Measurements from ENCODE around the gene TXNL4A. TPM values are rescaled to one million over a fixed set of nuclear protein-coding genes. Genes with fewer than 3 reads are reported as not detected.

TXNL4A gene, protein sequence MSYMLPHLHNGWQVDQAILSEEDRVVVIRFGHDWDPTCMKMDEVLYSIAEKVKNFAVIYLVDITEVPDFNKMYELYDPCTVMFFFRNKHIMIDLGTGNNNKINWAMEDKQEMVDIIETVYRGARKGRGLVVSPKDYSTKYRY
- 77.2 to 79.9 TPM (median 79.5 TPM) in 3 replicates for total RNA-seq

DNA sequence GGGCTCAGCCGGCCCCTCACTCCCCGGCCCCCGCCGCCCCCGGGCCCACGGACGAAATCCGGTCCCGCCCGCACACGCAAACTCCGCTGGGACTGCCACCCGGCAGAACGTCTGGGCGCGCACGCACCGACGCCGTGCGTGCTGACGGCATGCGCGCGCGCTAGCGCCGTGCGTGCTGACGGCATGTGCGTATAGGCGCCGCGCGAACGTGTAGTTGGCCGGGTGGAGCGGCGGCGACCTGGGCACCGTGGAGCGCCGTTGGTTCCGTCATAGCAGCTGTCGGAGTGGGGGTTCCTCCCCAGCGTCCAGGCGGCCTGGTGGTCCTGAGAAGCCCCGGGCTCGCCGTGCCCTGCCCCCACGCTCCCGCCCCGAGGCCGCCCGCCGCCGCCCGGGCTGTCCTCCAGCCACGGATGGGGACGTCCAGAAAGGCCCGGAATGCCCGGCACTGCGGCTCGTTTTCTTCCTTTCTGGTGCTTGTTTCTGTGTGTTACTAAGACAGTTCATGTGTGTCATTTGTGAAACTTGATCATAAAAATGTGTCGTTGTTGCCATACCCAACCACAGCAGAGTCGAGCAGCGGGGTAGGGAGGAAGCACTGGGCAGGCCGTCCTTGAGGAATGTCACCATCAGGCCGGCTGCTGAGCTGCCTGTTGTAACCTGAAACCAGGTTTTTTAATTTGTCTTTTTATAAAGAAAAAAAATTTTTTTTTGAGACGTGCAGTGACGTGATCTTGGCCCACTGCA lies at the start of gene TXNL4A:
Gene TXNL4A (minus strand): TSS at position 113 of the 744 bp plus-strand sequence. CDS start 171 bp downstream, outside the sequence.
- Mint-ChIP-seq H3K9me3 (no peaks in the 10 kb centered on the region), H3K36me3 (peaks cover 9% of the 10 kb centered on the region), H3K27me3 (ENCODE audit: low read depth) (no peaks in the 10 kb centered on the region), H3K4me1 (peaks cover 28% of the 10 kb centered on the region), H3K27ac (peak within 1 kb of the TSS; percentile 100), H3K4me3 (peak within 1 kb of the TSS; percentile 93)
- TF ChIP-seq CTCF (IDR thresholded peaks at IDR 0.05; ENCODE audit: unreplicated experiment), result no peak
- DNase-seq (ENCODE audit: low spot score in 2 of 2, unreplicated experiment in 2 of 2), result peak; percentile 50 to 75

DNA sequence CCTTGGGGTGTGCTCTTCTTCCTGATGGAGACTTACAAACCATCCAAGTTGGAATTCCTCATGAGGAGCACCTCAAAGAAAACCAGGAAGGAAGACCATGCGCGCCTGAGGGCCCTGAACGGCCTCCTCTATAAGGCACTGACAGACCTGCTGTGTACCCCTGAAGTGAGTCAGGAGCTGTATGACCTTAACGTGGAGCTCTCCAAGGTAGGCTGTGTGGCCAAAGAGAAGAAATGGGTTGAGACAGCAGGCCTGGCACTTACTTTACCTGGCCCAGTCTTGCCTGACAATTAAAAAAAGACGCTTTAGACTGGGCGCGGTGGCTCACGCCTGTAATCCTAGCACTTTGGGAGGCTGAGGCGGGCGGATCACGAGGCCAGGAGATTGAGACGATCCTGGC lies 48.9 kb upstream of the TXNL4A start:
- no peak for DNase-seq (ENCODE audit: low spot score in 2 of 2, unreplicated experiment in 2 of 2)
- TF ChIP-seq CTCF (IDR thresholded peaks at IDR 0.05; ENCODE audit: unreplicated experiment), result no peak
- Mint-ChIP-seq H3K27ac (no peak overlapping the region), H3K36me3 (peaks cover 18% of the 10 kb centered on the region), H3K9me3 (no peaks in the 10 kb centered on the region), H3K4me1 (peaks cover 25% of the 10 kb centered on the region), H3K4me3 (no peak overlapping the region), H3K27me3 (ENCODE audit: low read depth) (no peaks in the 10 kb centered on the region)

DNA sequence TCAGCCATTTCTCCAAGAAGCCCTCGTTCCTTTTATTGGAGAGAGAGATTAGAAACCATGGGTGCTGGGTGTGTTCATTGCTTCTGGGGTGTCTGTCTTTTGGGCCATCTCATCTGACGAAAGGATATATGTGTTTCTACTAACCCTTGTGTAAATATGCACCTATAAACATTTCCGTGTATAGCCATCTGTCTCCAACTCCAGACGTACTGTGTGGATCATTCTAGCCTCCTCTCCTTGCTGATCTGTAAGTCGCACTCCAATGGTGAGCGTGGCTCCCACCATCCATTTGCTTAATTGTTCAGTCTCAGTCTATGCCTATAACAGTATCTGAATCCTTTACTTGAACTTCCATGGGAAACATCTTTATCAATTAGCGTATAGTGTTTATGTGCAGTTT lies 47.6 kb upstream of the TXNL4A start:
- Mint-ChIP-seq H3K27me3 (ENCODE audit: low read depth) (no peaks in the 10 kb centered on the region), H3K4me3 (peak overlapping the region; percentile 86), H3K36me3 (peaks cover 15% of the 10 kb centered on the region), H3K27ac (no peak overlapping the region), H3K9me3 (no peaks in the 10 kb centered on the region), H3K4me1 (peaks cover 25% of the 10 kb centered on the region)
- no peak for DNase-seq (ENCODE audit: low spot score in 2 of 2, unreplicated experiment in 2 of 2)
- no peak for TF ChIP-seq CTCF (IDR thresholded peaks at IDR 0.05; ENCODE audit: unreplicated experiment)

GRCh38 chr18:80034852-80035406 lies 46.6 kb upstream of the TXNL4A start:
- DNase-seq (ENCODE audit: low spot score in 2 of 2, unreplicated experiment in 2 of 2), result no peak
- Mint-ChIP-seq H3K36me3 (peaks cover 12% of the 10 kb centered on the region), H3K9me3 (no peaks in the 10 kb centered on the region), H3K27ac (peak overlapping the region; percentile 97), H3K4me3 (peak overlapping the region; percentile 86), H3K27me3 (ENCODE audit: low read depth) (no peaks in the 10 kb centered on the region), H3K4me1 (peaks cover 25% of the 10 kb centered on the region)
- no peak for TF ChIP-seq CTCF (IDR thresholded peaks at IDR 0.05; ENCODE audit: unreplicated experiment)

DNA sequence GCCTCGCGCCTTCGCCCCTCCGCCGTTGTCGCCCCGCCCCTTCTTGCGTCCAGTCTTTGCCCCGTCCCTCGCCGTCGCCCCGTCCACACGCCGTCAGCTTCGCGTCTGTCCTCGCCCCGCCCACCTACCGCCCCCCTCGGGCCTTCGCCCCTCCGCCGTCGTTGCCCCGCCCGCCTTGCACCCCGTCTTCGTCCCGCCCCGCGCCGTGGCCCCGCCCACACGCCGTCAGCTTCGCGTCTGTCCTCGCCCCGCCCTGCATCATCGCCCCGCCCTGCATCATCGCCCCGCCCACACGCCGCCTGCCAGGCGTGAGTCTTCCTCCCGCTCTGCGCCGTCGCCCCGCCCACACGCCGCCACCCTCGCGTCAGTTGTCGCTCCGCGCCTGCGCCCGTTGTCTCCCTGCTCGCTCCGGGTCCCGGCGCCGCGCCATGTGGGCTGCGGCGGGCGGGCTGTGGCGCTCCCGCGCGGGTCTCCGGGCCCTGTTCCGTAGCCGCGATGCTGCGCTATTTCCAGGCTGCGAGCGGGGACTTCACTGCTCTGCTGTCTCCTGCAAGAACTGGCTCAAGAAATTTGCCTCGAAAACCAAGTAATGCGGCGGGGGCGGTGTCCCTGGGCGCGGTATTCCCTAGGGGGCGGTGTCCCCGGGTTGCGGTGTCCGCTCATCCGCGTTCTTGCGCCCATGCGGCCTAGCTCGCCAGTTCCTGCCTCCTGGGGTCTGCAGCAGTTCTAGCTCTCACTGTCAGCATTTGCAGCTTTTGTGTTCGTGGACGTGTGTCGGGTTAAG lies 45.9 kb upstream of the TXNL4A start, which contains the start of gene RBFA:
Gene RBFA (plus strand): TSS at position 367 of the 784 bp plus-strand sequence. CDS start 62 bp downstream, at position 429.
- H3K27me3 Mint-ChIP-seq (ENCODE audit: low read depth), result no peaks in the 10 kb centered on the region
- TF ChIP-seq CTCF (IDR thresholded peaks at IDR 0.05; ENCODE audit: unreplicated experiment), result peak; percentile 55
- peaks cover 8% of the 10 kb centered on the region for H3K36me3 Mint-ChIP-seq
- peak; percentile 100 for DNase-seq (ENCODE audit: low spot score in 2 of 2, unreplicated experiment in 2 of 2)
- peak within 1 kb of the TSS; percentile 97 for H3K27ac Mint-ChIP-seq
- peaks cover 25% of the 10 kb centered on the region for H3K4me1 Mint-ChIP-seq
- peak within 1 kb of the TSS; percentile 86 for H3K4me3 Mint-ChIP-seq
- H3K9me3 Mint-ChIP-seq, result peaks cover 5% of the 10 kb centered on the region

Data from mesothelial cell of epicardium (in vitro differentiated cells).